ENCODE data around the gene CDK10.
"Not testable (repeated sequence)": the region's sequence is repeated elsewhere in the genome, so short reads cannot be mapped to it uniquely, and the experiment has no call there.

- not testable (repeated sequence) for TF ChIP-seq CTCF, POLR2A (IDR thresholded peaks at IDR 0.05)
Measured at GRCh38 chr16:89694784-89695085, 8.2 kb downstream of the CDK10 start.

All from suprapubic skin (tissue), 3 donors.